Measurements from ENCODE around the gene NME4.

Gene NME4

GRCh38 chr16:363766-364490 lies 33.1 kb upstream of the NME4 start:
- DNase-seq, result peak; percentile 17

GRCh38 chr16:364595-365491 lies 32.2 kb upstream of the NME4 start:
- DNase-seq, result peak; percentile 14

- no peak for DNase-seq
Measured at GRCh38 chr16:366476-366875, 30.5 kb upstream of the NME4 start.

GRCh38 chr16:367333-367903 lies 29.6 kb upstream of the NME4 start:
- DNase-seq, result no peak

- DNase-seq, result no peak
Measured at GRCh38 chr16:368388-369158, 28.4 kb upstream of the NME4 start.

- no peak for DNase-seq
Measured at GRCh38 chr16:369275-369865, 27.6 kb upstream of the NME4 start.

GRCh38 chr16:369866-370436 lies 27.0 kb upstream of the NME4 start:
- DNase-seq, result peak; percentile 44

GRCh38 chr16:370443-370842 lies 26.6 kb upstream of the NME4 start, which contains the start of gene MRPL28:
TSS of gene MRPL28 (minus strand) at chr16:370538. CDS start at chr16:370218, 320 bp downstream.
- DNase-seq, result peak; percentile 94

- peak; percentile 43 for DNase-seq
Measured at GRCh38 chr16:370979-371514, 26.0 kb upstream of the NME4 start.

GRCh38 chr16:371515-372301 lies 25.3 kb upstream of the NME4 start:
- DNase-seq, result peak; percentile 66

- DNase-seq, result no peak
Measured at GRCh38 chr16:372302-372983, 24.6 kb upstream of the NME4 start.

GRCh38 chr16:373020-373598 lies 23.9 kb upstream of the NME4 start:
- DNase-seq, result no peak

GRCh38 chr16:373848-374615 lies 23.0 kb upstream of the NME4 start:
- DNase-seq, result no peak

GRCh38 chr16:374616-374926 lies 22.4 kb upstream of the NME4 start:
- DNase-seq, result no peak

- DNase-seq, result no peak
Measured at GRCh38 chr16:375212-375611, 21.8 kb upstream of the NME4 start.

GRCh38 chr16:375927-376816 lies 20.8 kb upstream of the NME4 start:
- no peak for DNase-seq

GRCh38 chr16:376817-377418 lies 20.1 kb upstream of the NME4 start:
- DNase-seq, result no peak

- DNase-seq, result no peak
Measured at GRCh38 chr16:377419-377951, 19.5 kb upstream of the NME4 start.

All from DMS53 (cell line).